Left kidney (tissue), 2 donors: ENCODE measurements around the gene OLFML1. TPM values are rescaled to one million over a fixed set of nuclear protein-coding genes. Genes with fewer than 3 reads are reported as not detected.

ENCODE experiments used
- DNase-seq: peaks from one replicate; pipeline ENCODE4 v3.0.0-alpha.2; 2013
- polyA plus RNA-seq: library from polyadenylated mRNA; unstranded; fragments of 120-200 nt; gene quantifications from one replicate; pipeline ENCODE4 v1.2.1, GENCODE V29; 2013; ENCODE audit not compliant: insufficient read length

The OLFML1 gene
- polyA plus RNA-seq, 1 donor = 33.1 TPM

DNA sequence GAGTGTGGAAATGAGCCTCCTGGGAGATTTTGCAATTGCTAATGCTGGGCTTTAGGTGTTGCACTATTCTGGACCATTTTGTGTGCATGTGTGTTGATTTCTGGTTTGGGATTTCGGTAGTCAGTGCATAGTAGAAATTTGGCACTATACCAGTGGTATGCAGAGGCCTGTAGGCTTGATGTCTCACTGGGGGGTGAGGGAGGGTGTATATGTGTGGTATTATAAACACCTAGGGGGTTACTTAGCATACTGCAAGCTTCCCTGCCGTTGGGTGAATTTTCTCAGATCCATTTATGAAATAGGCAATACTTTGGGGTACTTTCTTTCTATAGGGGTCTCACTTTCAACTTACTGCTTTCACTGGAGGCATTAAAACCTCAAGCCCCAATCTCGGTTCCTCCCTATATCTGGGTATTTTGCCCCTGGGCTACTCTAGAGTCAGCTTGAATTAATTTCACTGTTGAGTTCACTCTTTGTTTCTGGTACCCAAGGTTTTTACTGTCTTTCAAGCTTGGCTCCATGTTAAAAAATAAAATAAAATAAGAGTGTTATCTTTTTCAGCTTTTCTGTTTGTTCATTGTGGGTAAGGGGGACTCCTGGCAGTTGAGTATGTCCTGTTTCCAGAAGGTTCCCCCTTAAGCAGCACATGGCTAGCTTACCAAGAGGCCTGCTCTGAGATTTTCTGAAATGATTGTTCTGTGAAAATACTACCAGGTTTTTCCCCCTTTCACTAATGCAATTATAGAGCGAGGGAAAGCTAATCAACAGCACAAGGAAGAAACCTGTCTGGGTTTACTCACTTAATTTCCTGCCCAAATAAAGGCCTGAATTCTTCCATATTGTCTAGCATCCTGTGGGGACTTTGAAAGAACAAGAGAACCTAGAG lies 74.3 kb downstream of the OLFML1 start:
- no peak for DNase-seq

Other genes starting within 250 kb of the OLFML1 start
- 5.0 TPM for gene SYT9, start 233.6 kb upstream of the OLFML1 start, polyA plus RNA-seq
- gene PPFIBP2, start 28.5 kb downstream of the OLFML1 start, polyA plus RNA-seq = 60.0 TPM
- gene CYB5R2, start 188.0 kb downstream of the OLFML1 start, polyA plus RNA-seq = 32.8 TPM
- 4.0 TPM for gene OVCH2, start 221.0 kb downstream of the OLFML1 start, polyA plus RNA-seq